Esophagus muscularis mucosa (tissue), 4 donors: ENCODE measurements around the gene PIK3R4.

Experiments used
- CTCF ChIP-seq, 3 experiments: fragments of 200-600 bp in 2 of 3; fragments of 450-650 bp in 1 of 3; sonication (generic) in 2 of 3; IDR thresholded peaks; one replicate each; pipeline ENCODE4 v1.5.1; 2017 to 2019; ENCODE audit warnings: antibody characterized with exemption in 3 of 3, mild to moderate bottlenecking in 2 of 3, moderate library complexity in 1 of 3
- EP300 ChIP-seq: sonication (generic); formaldehyde crosslinking; IDR thresholded peaks from one replicate; pipeline ENCODE4 v1.6.1; 2017; ENCODE audit warnings: antibody characterized with exemption
- POLR2A ChIP-seq: fragments of 450-650 bp; IDR thresholded peaks from one replicate; pipeline ENCODE4 v1.6.1; 2017; ENCODE audit warnings: antibody characterized with exemption, moderate library complexity, mild to moderate bottlenecking, low read depth
- POLR2AphosphoS5 ChIP-seq, 2 donors: sonication (generic); formaldehyde crosslinking; IDR thresholded peaks; one replicate each; pipeline ENCODE4 v1.6.1; 2017; ENCODE audit warnings: antibody characterized with exemption in 2 of 2

DNA sequence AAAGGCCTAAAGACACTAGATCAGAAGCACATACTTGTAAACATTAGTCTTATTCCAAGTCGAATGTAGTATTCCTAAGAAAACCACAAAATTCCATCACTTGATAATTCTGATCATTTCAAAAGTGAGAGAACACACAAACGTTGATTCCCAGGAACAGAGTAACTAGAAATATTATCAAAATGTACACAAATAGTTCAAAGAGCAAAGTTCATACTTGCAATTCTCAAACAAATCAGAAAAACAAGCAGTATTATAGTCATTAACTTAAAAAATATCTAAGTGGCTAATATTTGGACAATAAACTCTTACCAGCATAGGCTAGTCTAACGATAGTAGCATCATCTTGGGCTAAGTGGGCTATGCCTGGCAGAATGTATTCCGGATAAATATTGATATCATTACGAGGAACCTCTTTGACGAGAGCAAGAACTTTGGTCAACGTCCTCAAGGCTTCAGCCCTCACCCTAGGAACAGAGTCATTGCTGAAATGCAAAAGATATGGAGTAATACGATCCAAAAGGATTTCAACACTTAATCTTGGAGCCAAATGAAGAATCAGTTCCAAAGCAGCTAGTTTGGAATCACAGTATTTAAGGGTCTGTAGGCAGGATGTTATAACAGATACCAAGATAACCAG lies 13.3 kb downstream of the PIK3R4 start:
- no peak for TF ChIP-seq POLR2A
- no peak for TF ChIP-seq EP300
- TF ChIP-seq CTCF (IDR thresholded peaks at IDR 0.05): no peak
- no peak for TF ChIP-seq POLR2AphosphoS5 (IDR thresholded peaks at IDR 0.05)
